H54 (cell line): ENCODE data around the gene MERTK.
"Not testable (repeated sequence)": the region's sequence is repeated elsewhere in the genome, so short reads cannot be mapped to it uniquely, and the experiment has no call there.

Experiments used
- DNase-seq: peaks from one replicate; pipeline ENCODE4 v3.0.0; 2011; ENCODE audit warnings: low spot score, mixed read lengths; ENCODE audit not compliant: insufficient read length
- FAIRE-seq: peaks from 3 replicates; lab custom pipeline; 2011; peaks lifted over from hg19 to GRCh38; lab: Jason Lieb, UNC
- POLR2A ChIP-seq: IDR thresholded peaks from 2 replicates; pipeline ENCODE4 v1.6.1; 2011; ENCODE audit warnings: low read depth, mild to moderate bottlenecking, low read length

The MERTK gene

GRCh38 chr2:112031473-112032223 lies 133.2 kb downstream of the MERTK start:
- FAIRE-seq (no peak), DNase-seq (no peak)
- no peak for TF ChIP-seq POLR2A

- DNase-seq (no peak), FAIRE-seq (no peak)
- TF ChIP-seq POLR2A = no peak
Measured at GRCh38 chr2:112032224-112032586, 133.8 kb downstream of the MERTK start.

- no peak for DNase-seq
- FAIRE-seq = no peak
- no peak for TF ChIP-seq POLR2A
Measured at GRCh38 chr2:112032689-112033465, 134.5 kb downstream of the MERTK start.

DNA sequence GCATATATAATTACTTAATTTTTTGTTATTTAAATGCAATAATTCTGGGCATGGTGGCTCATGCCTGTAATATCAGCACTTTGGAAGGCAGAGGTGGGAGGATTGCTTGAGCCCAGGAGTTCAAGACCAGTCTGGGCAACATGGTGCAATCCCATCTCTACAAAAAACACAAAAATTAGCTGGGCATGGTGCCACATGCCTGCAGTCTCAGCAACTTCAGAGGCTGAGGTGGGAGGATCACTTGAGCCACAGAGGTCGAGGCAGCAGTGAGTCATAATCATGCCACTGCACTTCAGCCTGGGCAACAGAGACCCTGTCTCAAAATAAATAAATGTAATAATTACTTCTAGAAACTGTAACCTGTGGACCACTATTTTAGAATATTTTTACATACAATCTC lies 135.2 kb downstream of the MERTK start:
- no peak for FAIRE-seq
- TF ChIP-seq POLR2A = no peak

DNA sequence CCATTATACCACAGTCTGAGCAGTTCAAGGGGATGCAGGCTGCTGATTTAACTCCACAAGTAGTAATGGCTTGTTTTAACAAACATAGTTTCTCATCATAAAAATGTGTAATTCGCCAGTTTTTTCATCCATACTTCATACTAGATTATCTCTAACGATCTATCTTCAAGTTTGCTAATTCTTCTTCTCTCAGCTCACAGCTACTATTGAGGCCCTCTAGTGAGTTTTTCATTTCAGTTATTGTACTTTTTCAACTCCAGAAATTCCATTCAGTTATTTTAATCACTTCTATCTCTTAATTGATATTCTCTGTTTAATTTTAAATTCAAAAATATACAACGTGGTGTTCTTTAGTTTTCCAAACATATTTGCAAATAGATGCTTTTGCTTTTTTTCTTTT lies 136.5 kb downstream of the MERTK start:
- FAIRE-seq (no peak), DNase-seq (no peak)
- no peak for TF ChIP-seq POLR2A

More for the DNA sequence above, 135.2 kb downstream of the MERTK start:
- DNase-seq = no peak

- no peak for FAIRE-seq
- no peak for TF ChIP-seq POLR2A
- no peak for DNase-seq
Measured at GRCh38 chr2:112035786-112036185, 137.4 kb downstream of the MERTK start.

DNA sequence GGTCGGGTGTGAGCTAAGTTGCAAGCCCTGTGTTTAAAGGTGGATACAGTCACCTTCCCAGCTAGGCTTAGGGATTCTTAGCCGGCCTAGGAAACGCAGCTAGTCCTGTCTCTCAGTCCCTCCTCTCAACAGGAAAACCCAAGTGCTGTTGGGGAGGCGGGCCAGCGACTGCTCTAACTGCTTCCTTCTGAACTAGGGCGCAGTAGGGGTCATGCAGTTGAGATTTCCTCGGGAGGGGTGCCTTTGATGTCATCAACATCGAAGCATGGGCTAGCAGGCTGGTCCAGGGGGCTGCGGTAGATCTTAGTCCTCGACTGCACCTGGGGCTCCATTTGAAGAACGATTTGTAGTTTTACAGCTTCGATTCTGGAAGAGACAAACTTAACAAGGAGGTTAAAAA lies 141.1 kb downstream of the MERTK start:
- not testable (repeated sequence) for DNase-seq, FAIRE-seq

DNA sequence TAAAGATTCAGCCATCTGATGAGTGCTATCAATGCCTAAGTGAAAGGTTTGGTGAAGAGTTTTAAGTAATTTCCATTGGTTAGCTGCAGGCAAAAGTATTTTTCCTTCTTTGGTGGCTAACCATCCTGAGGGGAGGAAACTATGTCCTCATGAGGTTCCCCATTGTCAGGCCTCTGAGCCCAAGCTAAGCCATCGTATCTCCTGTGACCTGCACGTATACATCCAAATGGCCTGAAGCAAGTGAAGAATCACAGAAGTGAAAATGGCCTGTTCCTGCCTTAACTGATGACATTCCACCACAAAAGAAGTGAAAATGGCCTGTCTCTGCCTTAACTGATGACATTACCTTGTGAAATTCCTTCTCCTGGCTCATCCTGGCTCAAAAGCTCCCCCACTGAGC lies 141.7 kb downstream of the MERTK start:
- not testable (repeated sequence) for DNase-seq, FAIRE-seq

- DNase-seq, FAIRE-seq: not testable (repeated sequence)
Measured at GRCh38 chr2:112041460-112041859, 143.1 kb downstream of the MERTK start.

GRCh38 chr2:112045446-112046014 lies 147.1 kb downstream of the MERTK start:
- FAIRE-seq (no peak), DNase-seq (no peak)
- no peak for TF ChIP-seq POLR2A

DNA sequence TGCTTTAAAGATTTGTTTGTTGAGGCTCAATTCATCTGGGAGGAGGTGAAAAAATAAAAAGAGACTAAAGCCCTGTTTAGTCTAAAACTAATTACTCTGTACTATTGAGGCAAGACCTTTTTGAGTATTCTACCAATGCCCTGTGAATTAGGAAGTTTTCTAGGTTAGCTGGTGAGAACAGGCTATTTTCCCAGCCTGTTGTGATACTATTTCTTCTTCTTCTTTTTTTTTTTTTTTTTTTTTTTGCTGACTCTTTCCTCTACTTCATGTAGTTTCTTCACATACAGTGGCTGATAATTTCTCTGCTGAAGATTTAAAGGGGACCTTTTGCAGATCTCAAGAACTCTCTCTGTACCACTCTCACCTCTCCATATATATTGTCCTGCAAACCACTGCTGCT lies 147.8 kb downstream of the MERTK start:
- no peak for FAIRE-seq
- DNase-seq = no peak
- no peak for TF ChIP-seq POLR2A

DNA sequence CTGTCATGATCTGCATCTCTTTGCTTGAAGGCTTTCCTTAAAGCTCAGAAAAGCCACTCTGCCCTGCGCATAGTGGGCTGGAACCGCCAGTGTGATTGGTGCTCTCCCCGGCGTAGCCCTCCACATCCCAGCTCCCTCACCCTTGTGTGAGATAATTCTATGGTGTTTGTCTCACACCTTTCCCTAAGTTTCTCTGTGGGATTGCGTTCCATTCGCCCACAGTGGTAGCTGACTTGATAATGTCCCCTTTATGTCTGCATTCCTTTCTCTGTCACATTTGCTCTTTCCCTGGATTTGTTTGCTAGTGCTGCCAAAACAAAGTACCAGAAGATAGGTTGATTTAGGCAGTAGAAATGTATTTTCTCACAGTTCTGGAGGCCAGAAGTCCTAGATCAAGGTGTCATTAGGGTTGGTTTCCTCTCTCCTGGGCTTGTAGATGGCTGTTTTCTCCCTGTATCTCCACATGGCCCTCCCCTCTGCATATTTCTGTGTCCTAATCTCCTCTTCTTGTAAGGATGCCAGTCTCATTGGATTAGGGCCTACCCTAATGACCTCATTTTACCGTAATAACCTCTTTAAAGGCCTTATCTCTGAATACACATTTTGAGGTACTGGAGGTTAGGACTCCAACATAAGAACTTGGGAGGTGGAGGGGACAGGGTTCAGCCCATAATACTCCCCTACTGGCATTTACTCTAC lies 149.3 kb downstream of the MERTK start:
- no peak for FAIRE-seq
- DNase-seq = no peak

DNA sequence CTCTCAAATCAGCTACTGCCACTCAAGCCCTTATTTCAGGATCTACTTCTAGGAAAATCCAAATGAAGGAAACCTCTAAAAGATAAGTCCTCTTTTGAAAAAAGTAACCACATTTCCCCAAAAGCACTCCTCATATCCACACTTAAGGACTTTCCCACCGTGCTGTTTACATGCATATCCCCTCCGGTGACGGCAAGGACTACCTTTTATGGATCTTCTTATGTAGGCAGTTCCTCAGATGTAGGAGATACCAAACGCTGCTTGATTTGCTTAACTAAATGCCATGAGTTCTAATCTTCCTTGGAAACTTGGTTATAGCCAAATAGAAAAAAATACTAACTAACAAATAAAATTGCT lies 149.8 kb downstream of the MERTK start:
- DNase-seq = no peak
- FAIRE-seq = no peak
- TF ChIP-seq POLR2A = no peak

More for the DNA sequence above, 149.3 kb downstream of the MERTK start:
- no peak for TF ChIP-seq POLR2A

DNA sequence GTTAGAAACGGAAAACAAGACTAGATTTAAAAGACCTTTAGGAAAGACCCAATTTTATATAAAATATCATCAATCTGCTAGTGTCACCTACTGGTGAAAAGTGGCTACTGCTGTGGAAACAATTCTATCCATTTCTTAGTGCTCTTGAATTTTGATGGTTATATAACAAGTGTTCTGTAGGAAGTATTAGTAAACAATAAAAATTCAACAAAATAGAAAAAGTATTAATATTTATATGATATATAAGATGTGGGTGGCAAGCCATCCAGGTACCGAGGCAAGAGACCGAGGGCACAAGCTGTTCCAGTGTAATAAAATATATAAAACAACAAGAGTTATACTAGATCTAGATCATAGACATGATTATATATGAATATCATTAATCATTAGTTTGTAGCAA lies 150.5 kb downstream of the MERTK start:
- peak; percentile 9 for DNase-seq
- no peak for TF ChIP-seq POLR2A

More for the DNA sequence above, 150.5 kb downstream of the MERTK start:
- FAIRE-seq = no peak
